T-cell (primary cell): ENCODE results near the gene NHSL2. TPM values are rescaled to one million over a fixed set of nuclear protein-coding genes. Genes with fewer than 3 reads are reported as not detected.

Experiments
- ATAC-seq, 4 experiments: fragments of 200-7000 bp in 3 of 4; fragments of 150-1000 bp in 1 of 4; cut with Tn5 transposase; replicated peaks in 1 of 4; 1 replicate in 3 of 4; 2 replicates in 1 of 4; pipeline ENCODE4 v1.10.0; 2021; ENCODE audit warnings: moderate library complexity in 3 of 4, mild to moderate bottlenecking in 2 of 4, moderate number of reproducible peaks in 1 of 4
- CTCF ChIA-PET, 2 donors: fragments of 300-600 bp; sonication (Branson Sonifier 250); formaldehyde crosslinking; loops; one replicate each; lab custom pipeline; 2022; ENCODE audit warnings: antibody characterized with exemption in 2 of 2; lab: Charles Lee
- POLR2A ChIA-PET, 2 donors: fragments of 300-600 bp; sonication (Branson Sonifier 250); formaldehyde crosslinking; loops; one replicate each; lab custom pipeline; 2022; ENCODE audit warnings: antibody characterized with exemption in 2 of 2; lab: Charles Lee
- DNase-seq, 35 experiments: peaks; one replicate each; pipeline versions ENCODE4 v3.0.0 to v3.0.0-alpha.2; 2013 to 2023
- H3K27ac ChIP-seq: one replicate; pipeline ENCODE4 v1.5.1; 2013; ENCODE audit warnings: low read length
- H3K27me3 ChIP-seq, 2 experiments: replicated peaks in 1 of 2; 1 replicate in 1 of 2; 2 replicates in 1 of 2; pipeline versions ENCODE4 v1.6.1 to v1.7.0; 2013; ENCODE audit warnings: low read length in 1 of 2, mixed read lengths in 1 of 2; ENCODE audit not compliant: control insufficient read depth in 2 of 2, insufficient read depth in 2 of 2; ENCODE audit errors: extremely low read depth in 1 of 2
- H3K36me3 ChIP-seq, 2 donors: 1 replicate in 1 of 2; 2 replicates in 1 of 2; pipeline versions ENCODE4 v1.6.1 to v1.7.0; 2013; ENCODE audit warnings: low read length in 1 of 2; ENCODE audit not compliant: control insufficient read depth in 2 of 2, insufficient read depth in 1 of 2; ENCODE audit errors: extremely low read depth in 1 of 2
- H3K4me1 ChIP-seq, 2 experiments: 1 replicate in 1 of 2; 2 replicates in 1 of 2; pipeline versions ENCODE4 v1.6.1 to v1.7.0; 2013; ENCODE audit warnings: low read length in 2 of 2, mixed read lengths in 1 of 2; ENCODE audit not compliant: insufficient read depth in 2 of 2, control insufficient read depth in 1 of 2; ENCODE audit errors: extremely low read depth in 1 of 2
- H3K4me3 ChIP-seq, 2 donors: 1 replicate in 1 of 2; 2 replicates in 1 of 2; pipeline versions ENCODE4 v1.5.1 to v1.7.0; 2013; ENCODE audit warnings: mild to moderate bottlenecking in 2 of 2, low read length in 1 of 2, moderate library complexity in 1 of 2; ENCODE audit not compliant: control insufficient read depth in 1 of 2; ENCODE audit errors: extremely low read depth in 1 of 2
- H3K9me3 ChIP-seq: 2 replicates; pipeline ENCODE4 v1.7.0; 2013
- H3K27ac Mint-ChIP-seq, 2 donors: one replicate each; pipeline ENCODE4 v1.8.0; 2020 to 2021; ENCODE audit warnings: mild to moderate bottlenecking in 2 of 2, mixed read lengths in 2 of 2
- H3K27me3 Mint-ChIP-seq, 2 donors: one replicate each; pipeline ENCODE4 v1.8.0; 2021 to 2022; ENCODE audit warnings: mixed read lengths in 2 of 2
- H3K36me3 Mint-ChIP-seq: one replicate; pipeline ENCODE4 v1.8.0; 2021; ENCODE audit warnings: mixed read lengths
- H3K4me1 Mint-ChIP-seq, 3 donors: one replicate each; pipeline ENCODE4 v1.8.0; 2020 to 2022; ENCODE audit warnings: mixed read lengths in 3 of 3, mild to moderate bottlenecking in 1 of 3
- H3K4me3 Mint-ChIP-seq, 3 donors: one replicate each; pipeline ENCODE4 v1.8.0; 2020 to 2022; ENCODE audit warnings: mild to moderate bottlenecking in 3 of 3, mixed read lengths in 3 of 3, moderate library complexity in 3 of 3
- H3K9me3 Mint-ChIP-seq, 3 donors: one replicate each; pipeline ENCODE4 v1.8.0; 2020 to 2022; ENCODE audit warnings: mixed read lengths in 3 of 3
- WGBS: methylation state at CpG from one replicate; pipeline ENCODE4 v1.1.5; 2013; ENCODE audit warnings: missing lambda C conversion rate; ENCODE audit not compliant: insufficient coverage; 5-methylcytosine and 5-hydroxymethylcytosine counted together
- total RNA-seq, 35 experiments: library from RNA in 6 of 35; stranded (reverse) in 6 of 35; fragments of 120-200 nt in 1 of 35; gene quantifications; one replicate each; pipeline versions ENCODE4 v1.2.1 to v1.2.4 and lab custom pipeline; 2013 to 2026

NHSL2 gene
- total RNA-seq, 5 donors from 2014 or later (not counting 1 experiment from before 2014, with no cell fraction given) = 3.3 to 11.7 (median 8.1) TPM

DNA sequence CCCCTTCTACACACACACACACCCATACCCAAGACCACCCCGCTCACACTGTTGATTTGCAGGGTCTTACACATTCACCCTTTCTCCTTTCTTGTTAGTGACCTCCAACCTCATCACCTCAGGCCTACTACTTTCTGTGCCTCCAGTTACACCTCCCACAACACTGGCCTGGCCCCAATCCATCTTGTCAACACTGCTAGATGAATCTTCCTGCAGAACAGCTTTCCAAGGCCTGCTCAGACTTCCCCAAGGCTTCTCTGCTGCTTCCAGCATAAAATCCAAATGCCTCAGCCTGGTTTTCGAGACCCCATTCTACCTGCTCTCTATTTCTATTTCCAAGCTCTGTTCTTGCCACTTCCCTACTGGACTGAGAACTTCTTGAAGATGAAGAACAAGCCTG lies 79.9 kb downstream of the NHSL2 start:
- peaks cover 0 to 16% of the 10 kb centered on the region in 2 donors for H3K27me3 Mint-ChIP-seq
- H3K4me3 Mint-ChIP-seq = no peak overlapping the region
- H3K27me3 ChIP-seq = no peaks in the 10 kb centered on the region
- no peak for ATAC-seq
- H3K27ac ChIP-seq = no peak overlapping the region
- CTCF ChIA-PET = no interaction called here
- peaks cover 7 to 35% (median 10%) of the 10 kb centered on the region in 3 donors for H3K4me1 Mint-ChIP-seq
- POLR2A ChIA-PET = no interaction called here
- DNase-seq = no peak
- no peaks in the 10 kb centered on the region for H3K36me3 ChIP-seq
- H3K36me3 Mint-ChIP-seq = no peaks in the 10 kb centered on the region
- peaks cover 0 to 41% of the 10 kb centered on the region in 2 experiments for H3K4me1 ChIP-seq
- H3K27ac Mint-ChIP-seq = no peak overlapping the region
- no peak overlapping the region for H3K4me3 ChIP-seq
- no peaks in the 10 kb centered on the region for H3K9me3 Mint-ChIP-seq
- 100% methylated on average over 1 of the region's 2 CpGs for WGBS
- no peaks in the 10 kb centered on the region for H3K9me3 ChIP-seq

DNA sequence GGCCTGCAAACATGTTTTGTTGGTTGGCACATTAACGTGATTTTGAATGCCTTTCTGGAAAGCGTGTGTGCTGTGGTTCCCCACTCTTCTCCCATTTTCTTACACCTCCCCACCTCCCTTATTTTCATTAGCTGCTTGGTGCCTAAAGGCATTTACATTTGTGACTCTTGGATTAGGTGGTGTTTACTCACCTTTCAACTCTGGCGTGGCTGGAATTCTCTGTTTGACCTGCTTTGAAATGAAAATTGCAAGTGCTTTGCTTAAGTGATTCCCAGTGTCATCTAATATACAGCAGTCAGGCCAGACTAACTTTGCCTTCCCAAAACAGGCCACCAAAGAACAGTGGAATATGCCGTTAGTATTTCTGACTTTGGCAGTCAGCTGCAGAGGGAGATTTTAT lies 80.5 kb downstream of the NHSL2 start:
- Mint-ChIP-seq H3K9me3 (no peaks in the 10 kb centered on the region), H3K27me3 (peaks cover 0 to 16% of the 10 kb centered on the region in 2 donors), H3K4me1 (peaks cover 7 to 35% (median 10%) of the 10 kb centered on the region in 3 donors), H3K27ac (peak overlapping the region in 1 of 2 donors; percentile 27), H3K4me3 (no peak overlapping the region), H3K36me3 (no peaks in the 10 kb centered on the region)
- Histone ChIP-seq H3K9me3 (no peaks in the 10 kb centered on the region), H3K4me1 (peaks cover 0 to 41% of the 10 kb centered on the region in 2 experiments), H3K27ac (no peak overlapping the region), H3K36me3 (no peaks in the 10 kb centered on the region), H3K27me3 (no peaks in the 10 kb centered on the region), H3K4me3 (no peak overlapping the region)
- POLR2A ChIA-PET = no interaction called here
- CTCF ChIA-PET = no interaction called here
- ATAC-seq = no peak
- no peak for DNase-seq
- WGBS = no CpG with 5 or more reads among the region's 4 CpGs

DNA sequence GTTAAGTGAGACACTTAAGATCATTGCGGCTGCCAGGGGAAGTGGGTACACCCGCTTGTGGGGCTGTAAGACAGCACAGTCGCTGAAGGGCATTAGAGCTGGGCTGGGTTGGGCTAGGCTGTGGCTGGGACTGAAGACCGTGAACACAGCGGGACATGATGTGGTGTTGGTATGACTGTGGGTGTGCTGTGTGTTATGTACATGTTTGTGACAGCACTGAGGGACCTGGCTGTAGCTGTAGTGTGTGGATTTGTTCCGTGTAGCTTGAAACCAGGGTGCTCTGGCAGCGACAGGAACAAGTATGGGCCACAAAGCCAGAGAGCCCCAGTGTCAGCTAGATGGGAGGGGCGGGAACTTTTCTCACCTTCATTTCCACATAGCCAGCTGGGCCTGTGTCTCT lies 82.1 kb downstream of the NHSL2 start:
- Mint-ChIP-seq H3K27me3 (peaks cover 0 to 8% of the 10 kb centered on the region in 2 donors), H3K4me1 (peaks cover 7 to 35% (median 10%) of the 10 kb centered on the region in 3 donors), H3K9me3 (no peaks in the 10 kb centered on the region), H3K36me3 (no peaks in the 10 kb centered on the region), H3K27ac (peak overlapping the region; percentile 46 to 82), H3K4me3 (peak overlapping the region in 2 of 3 donors; percentile 24 to 35)
- H3K9me3 ChIP-seq = no peaks in the 10 kb centered on the region
- peaks cover 0 to 41% of the 10 kb centered on the region in 2 experiments for H3K4me1 ChIP-seq
- ChIA-PET CTCF (interaction anchor here in 1 of 2 donors (1.1 to 1.2 kb wide), 2 partner anchors 129 to 139 kb away, joined by 3 to 5 read pairs; partner anchors contain the start of gene RTL5), POLR2A (interaction anchor here in 1 of 2 donors (0.5 to 0.6 kb wide), 2 partner anchors 50 to 738 kb away, joined by 3 to 4 read pairs; no protein-coding TSS in a partner anchor)
- no peaks in the 10 kb centered on the region for H3K27me3 ChIP-seq
- H3K4me3 ChIP-seq = no peak overlapping the region
- H3K27ac ChIP-seq = peak overlapping the region; percentile 62
- peak; percentile 9 to 79 (median 60) for DNase-seq
- peak; percentile 92 to 97 (median 94) for ATAC-seq
- WGBS = 20% methylated on average over 3 of the region's 8 CpGs
- H3K36me3 ChIP-seq = no peaks in the 10 kb centered on the region

DNA sequence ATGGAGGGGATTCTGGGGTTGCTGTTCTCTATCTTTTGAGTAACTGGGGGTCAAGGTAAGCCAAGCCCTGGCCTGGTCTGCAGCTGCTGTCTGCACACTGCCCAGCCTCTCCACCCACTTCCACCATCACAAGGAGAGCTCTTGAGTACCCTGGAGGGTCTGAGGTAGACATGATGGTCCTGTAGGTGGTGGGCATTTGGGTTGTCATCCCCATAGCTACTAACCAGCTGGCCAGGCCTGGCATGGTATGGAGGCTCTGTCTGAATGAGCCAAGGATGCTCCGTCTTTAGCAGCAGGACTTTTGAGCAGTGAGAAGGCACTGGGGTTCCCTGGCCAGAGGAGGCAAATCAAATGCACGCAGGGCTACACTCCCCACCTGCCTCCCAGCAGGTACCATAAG lies 82.7 kb downstream of the NHSL2 start:
- H3K4me1 ChIP-seq = peaks cover 0 to 41% of the 10 kb centered on the region in 2 experiments
- H3K27ac ChIP-seq = peak overlapping the region; percentile 62
- peaks cover 0 to 3% of the 10 kb centered on the region in 2 donors for H3K27me3 Mint-ChIP-seq
- no peaks in the 10 kb centered on the region for H3K36me3 ChIP-seq
- no CpG with 5 or more reads among the region's 2 CpGs for WGBS
- no peak for DNase-seq
- no peak for ATAC-seq
- no peak overlapping the region for H3K4me3 ChIP-seq
- H3K9me3 ChIP-seq = no peaks in the 10 kb centered on the region
- H3K4me3 Mint-ChIP-seq = no peak overlapping the region
- no peaks in the 10 kb centered on the region for H3K9me3 Mint-ChIP-seq
- no peak overlapping the region for H3K27ac Mint-ChIP-seq
- peaks cover 7 to 35% (median 10%) of the 10 kb centered on the region in 3 donors for H3K4me1 Mint-ChIP-seq
- H3K27me3 ChIP-seq = no peaks in the 10 kb centered on the region
- CTCF ChIA-PET = interaction anchor here in 1 of 2 donors (0.6 to 1.2 kb wide), 3 partner anchors 76 to 138 kb away, joined by 3 to 5 read pairs (median 3); partner anchors contain the start of gene RTL5
- no peaks in the 10 kb centered on the region for H3K36me3 Mint-ChIP-seq
- POLR2A ChIA-PET = interaction anchor here in 1 of 2 donors (0.5 kb wide), 1 partner anchor 49 kb away, joined by 4 read pairs; no protein-coding TSS in a partner anchor

DNA sequence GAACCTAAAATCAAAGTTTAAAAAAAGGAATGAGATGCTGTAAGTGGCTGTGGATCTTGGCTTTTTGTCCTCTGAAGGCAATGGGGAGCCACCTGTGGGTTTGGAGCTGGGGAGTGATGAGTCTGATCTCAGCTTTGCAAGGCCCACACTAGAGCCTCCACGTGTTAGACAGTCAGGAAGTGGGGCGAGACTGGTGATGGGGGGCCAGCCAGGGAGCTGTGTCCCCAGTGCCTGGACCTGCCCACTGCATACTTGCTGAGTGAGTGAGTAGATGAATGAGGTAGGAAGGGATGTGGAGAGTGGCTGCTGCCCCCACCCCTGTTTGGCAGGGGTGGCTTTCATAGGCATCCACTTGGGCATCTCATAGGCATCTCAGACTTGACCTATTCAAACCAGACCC lies 84.0 kb downstream of the NHSL2 start:
- H3K27ac Mint-ChIP-seq = peak overlapping the region in 1 of 2 donors; percentile 49

DNA sequence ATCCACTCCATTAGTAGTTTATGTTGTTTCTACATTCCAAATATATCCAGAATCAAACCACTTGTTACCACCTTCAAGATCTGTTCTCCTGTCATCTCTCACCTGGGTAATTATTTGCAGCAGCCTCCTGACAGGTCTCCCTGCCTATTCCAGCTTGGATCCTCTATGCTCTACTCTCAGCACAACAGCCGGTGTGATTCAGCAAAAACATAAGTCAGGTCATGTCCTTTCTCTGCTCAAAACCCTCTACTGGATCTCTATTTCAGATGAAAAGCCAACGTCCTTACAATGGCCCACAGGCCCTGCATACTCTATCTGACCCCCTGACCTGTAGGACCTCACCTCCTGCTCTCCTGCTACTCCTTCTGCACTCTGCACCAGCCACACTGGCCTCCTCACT lies 84.5 kb downstream of the NHSL2 start:
- no peaks in the 10 kb centered on the region for H3K27me3 ChIP-seq
- no peak overlapping the region for H3K4me3 ChIP-seq
- Mint-ChIP-seq H3K36me3 (no peaks in the 10 kb centered on the region), H3K4me1 (peaks cover 7 to 37% (median 10%) of the 10 kb centered on the region in 3 donors), H3K27me3 (peaks cover 0 to 3% of the 10 kb centered on the region in 2 donors), H3K4me3 (no peak overlapping the region), H3K27ac (no peak overlapping the region), H3K9me3 (no peaks in the 10 kb centered on the region)
- no peak for ATAC-seq
- peaks cover 0 to 41% of the 10 kb centered on the region in 2 experiments for H3K4me1 ChIP-seq
- H3K9me3 ChIP-seq = no peaks in the 10 kb centered on the region
- H3K27ac ChIP-seq = no peak overlapping the region
- ChIA-PET CTCF (no interaction called here), POLR2A (interaction anchor here in 1 of 2 donors (0.7 kb wide), 1 partner anchor 107 kb away, joined by 3 read pairs; no protein-coding TSS in a partner anchor)
- no peak for DNase-seq
- WGBS = 67% methylated on average over 1 of the region's 2 CpGs
- H3K36me3 ChIP-seq = no peaks in the 10 kb centered on the region

More for the DNA sequence above, 84.0 kb downstream of the NHSL2 start:
- 60% methylated on average over 2 of the region's 2 CpGs for WGBS
- DNase-seq (peak in 2 of 35 experiments; percentile 2 to 9), ATAC-seq (no peak)
- H3K27ac ChIP-seq = no peak overlapping the region
- ChIA-PET POLR2A (no interaction called here), CTCF (no interaction called here)
- Mint-ChIP-seq H3K4me3 (no peak overlapping the region), H3K27me3 (peaks cover 0 to 3% of the 10 kb centered on the region in 2 donors), H3K9me3 (no peaks in the 10 kb centered on the region), H3K36me3 (no peaks in the 10 kb centered on the region), H3K4me1 (peaks cover 7 to 37% (median 10%) of the 10 kb centered on the region in 3 donors)
- no peaks in the 10 kb centered on the region for H3K36me3 ChIP-seq
- H3K4me3 ChIP-seq = no peak overlapping the region
- no peaks in the 10 kb centered on the region for H3K27me3 ChIP-seq
- H3K4me1 ChIP-seq = peaks cover 0 to 41% of the 10 kb centered on the region in 2 experiments
- H3K9me3 ChIP-seq = no peaks in the 10 kb centered on the region
